Measurements from ENCODE around the gene NPPC.

DNA sequence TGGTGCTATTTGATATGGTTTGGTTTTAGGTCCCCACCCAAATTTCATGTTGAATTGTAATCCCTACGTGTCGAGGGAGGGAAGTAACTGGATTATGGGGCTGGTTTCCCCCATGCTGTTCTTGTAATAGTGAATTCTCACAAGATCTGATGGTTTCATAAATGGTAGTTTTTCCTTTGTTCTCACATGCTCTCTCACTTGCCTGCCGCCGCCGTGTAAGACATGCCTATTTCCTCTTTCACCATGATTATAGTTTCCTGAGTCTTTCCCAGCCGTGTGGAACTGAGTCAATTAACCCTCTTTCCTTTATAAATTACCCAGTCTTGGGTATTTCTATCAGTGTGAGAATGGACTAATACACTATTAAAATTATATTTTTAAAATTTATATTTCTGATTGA is 42.6 kb upstream of the NPPC start:
- TF ChIP-seq RAD21 (conservative IDR thresholded peaks at IDR 0.05 in 1 of 2, IDR thresholded peaks at IDR 0.05 in 1 of 2) (no peak), TP53 (CRISPR knock-in tag; IDR thresholded peaks at IDR 0.05) (no peak), HEYL (CRISPR knock-in tag; IDR thresholded peaks at IDR 0.05) (no peak), CHD2 (IDR thresholded peaks at IDR 0.05; ENCODE audit: low read length, partially characterized antibody) (no peak), CTCF (IDR thresholded peaks at IDR 0.05) (no peak), EP300 (IDR thresholded peaks at IDR 0.05) (no peak), ZFP36 (IDR thresholded peaks at IDR 0.05; ENCODE audit: borderline replicate concordance, partially characterized antibody) (no peak), POLR2A (IDR thresholded peaks at IDR 0.05; ENCODE audit: low read length) (no peak), RNF2 (IDR thresholded peaks at IDR 0.05; ENCODE audit: borderline replicate concordance, low read depth) (no peak)
- TF ChIP-seq, protein P1, sequence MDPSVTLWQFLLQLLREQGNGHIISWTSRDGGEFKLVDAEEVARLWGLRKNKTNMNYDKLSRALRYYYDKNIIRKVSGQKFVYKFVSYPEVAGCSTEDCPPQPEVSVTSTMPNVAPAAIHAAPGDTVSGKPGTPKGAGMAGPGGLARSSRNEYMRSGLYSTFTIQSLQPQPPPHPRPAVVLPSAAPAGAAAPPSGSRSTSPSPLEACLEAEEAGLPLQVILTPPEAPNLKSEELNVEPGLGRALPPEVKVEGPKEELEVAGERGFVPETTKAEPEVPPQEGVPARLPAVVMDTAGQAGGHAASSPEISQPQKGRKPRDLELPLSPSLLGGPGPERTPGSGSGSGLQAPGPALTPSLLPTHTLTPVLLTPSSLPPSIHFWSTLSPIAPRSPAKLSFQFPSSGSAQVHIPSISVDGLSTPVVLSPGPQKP (IDR thresholded peaks at IDR 0.05; ENCODE audit: low read depth, low read length), result no peak
- TF ChIP-seq, protein P2, sequence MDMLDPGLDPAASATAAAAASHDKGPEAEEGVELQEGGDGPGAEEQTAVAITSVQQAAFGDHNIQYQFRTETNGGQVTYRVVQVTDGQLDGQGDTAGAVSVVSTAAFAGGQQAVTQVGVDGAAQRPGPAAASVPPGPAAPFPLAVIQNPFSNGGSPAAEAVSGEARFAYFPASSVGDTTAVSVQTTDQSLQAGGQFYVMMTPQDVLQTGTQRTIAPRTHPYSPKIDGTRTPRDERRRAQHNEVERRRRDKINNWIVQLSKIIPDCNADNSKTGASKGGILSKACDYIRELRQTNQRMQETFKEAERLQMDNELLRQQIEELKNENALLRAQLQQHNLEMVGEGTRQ (IDR thresholded peaks at IDR 0.05), result no peak

All from A549 (cell line).